ENCODE data around the gene SHROOM3. TPM values are rescaled to one million over a fixed set of nuclear protein-coding genes. Genes with fewer than 3 reads are reported as not detected.
A peak's percentile ranks its signal among the peaks of the same experiment; 100 is the strongest.

SHROOM3 gene
- total RNA-seq, 2 donors from 2014 or later = 6.0 to 10.0 TPM

DNA sequence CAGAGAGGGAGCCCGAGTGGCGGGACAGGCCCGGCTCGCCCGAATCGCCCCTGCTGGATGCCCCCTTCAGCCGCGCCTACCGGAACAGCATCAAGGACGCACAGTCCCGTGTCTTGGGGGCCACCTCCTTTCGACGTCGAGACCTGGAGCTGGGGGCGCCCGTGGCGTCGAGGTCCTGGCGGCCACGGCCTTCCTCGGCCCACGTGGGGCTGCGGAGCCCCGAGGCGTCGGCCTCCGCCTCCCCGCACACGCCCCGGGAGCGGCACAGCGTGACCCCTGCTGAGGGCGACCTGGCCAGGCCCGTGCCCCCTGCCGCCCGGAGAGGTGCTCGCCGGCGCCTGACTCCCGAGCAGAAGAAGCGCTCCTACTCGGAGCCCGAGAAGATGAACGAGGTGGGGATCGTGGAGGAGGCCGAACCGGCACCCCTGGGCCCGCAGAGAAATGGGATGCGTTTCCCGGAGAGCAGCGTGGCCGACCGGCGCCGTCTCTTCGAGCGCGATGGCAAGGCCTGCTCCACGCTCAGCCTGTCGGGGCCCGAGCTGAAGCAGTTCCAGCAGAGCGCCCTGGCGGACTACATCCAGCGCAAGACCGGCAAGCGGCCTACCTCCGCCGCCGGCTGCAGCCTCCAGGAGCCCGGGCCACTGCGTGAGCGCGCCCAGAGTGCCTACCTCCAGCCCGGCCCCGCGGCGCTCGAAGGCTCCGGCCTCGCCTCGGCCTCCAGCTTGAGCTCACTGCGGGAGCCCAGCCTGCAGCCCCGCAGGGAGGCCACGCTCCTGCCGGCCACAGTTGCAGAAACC is 306.0 kb downstream of the SHROOM3 start:
- intact Hi-C loops (cut with DNase I) = no loop called here
- DNase-seq = no peak
- ATAC-seq = no peak

DNA sequence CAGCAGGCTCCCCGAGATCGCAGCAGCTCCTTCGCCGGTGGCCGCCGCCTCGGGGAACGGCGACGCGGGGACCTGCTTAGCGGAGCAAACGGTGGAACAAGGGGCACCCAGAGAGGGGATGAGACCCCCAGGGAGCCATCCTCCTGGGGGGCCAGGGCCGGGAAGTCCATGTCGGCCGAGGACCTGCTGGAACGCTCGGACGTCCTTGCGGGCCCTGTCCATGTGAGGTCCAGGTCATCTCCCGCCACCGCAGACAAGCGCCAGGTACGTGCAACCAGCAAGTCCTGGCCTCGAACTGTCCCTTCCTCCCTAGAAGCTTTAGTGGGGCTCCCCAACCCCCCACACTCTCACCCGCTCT is 306.6 kb downstream of the SHROOM3 start:
- ATAC-seq (no peak), DNase-seq (no peak)
- intact Hi-C loops (cut with DNase I) = no loop called here

DNA sequence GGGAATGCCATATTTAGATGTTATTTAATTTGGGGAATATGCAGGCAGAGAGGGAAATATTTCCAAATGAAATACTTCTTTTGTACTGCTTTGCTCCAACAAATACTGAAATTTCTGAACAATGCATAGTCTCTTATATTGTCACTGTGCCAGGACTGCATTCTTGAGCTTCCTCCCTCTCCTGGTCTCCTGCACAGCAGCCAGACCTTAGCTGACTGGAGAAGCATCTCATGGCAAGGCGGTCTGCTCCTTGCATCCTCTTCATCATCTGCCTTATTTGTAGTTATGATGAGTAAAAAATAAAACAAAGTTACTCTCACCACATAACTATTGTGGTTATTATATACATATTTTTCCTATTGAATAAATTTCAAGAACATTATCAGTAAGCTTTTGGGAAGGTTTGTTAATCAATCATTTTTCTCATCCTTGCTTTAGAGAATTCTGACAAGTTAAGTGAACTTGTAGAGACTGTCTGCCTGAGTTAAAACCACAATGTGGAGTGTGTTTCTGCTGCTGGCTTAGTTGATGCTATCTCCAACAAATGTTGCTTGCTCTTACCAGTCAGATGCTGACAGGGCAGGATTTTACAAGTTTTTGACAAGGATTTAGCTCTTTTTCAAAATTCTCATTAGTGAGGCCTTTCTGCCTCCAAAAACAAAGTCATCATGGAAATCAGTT is 309.4 kb downstream of the SHROOM3 start:
- ATAC-seq = no peak
- DNase-seq = no peak
- intact Hi-C loops (cut with DNase I) = no loop called here

DNA sequence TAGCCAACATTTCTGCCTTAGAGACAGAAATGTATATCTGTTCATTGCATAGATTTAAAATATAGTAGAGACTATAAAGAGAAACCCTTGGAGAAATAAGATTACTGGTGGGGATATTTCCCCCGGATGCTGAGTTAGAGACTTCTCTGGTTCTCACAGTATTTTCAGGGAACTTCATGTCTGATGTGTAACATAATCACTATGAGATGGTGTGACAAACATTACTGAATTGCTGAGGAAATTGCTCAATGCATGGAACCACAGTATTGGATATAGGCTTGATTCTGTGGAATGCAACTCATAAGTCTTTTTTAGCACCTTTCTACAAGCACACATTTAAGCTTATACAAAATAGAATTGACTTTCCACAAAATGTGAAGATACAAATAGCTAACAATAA is 310.2 kb downstream of the SHROOM3 start:
- intact Hi-C loops (cut with DNase I) = no loop called here
- ATAC-seq (no peak), DNase-seq (no peak)

DNA sequence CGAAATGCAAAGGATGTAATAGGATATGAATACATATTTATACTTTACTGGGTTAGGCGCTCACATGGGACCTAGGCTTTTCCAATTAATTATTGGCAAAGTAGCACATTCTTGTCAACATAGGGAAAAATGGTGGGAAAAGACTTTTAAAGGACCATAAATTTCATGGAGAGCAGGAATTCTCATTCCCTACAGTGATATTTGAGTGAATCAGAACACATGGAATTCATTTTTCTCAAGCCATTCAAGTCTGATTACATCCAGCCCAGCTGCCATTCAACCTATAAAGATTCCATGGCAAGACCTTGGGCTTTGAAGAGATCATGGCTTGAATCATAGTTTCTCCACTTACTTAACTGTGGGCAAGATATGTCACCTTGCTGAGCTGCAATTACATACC is 312.5 kb downstream of the SHROOM3 start:
- no peak for ATAC-seq
- DNase-seq = no peak
- intact Hi-C loops (cut with DNase I) = no loop called here

DNA sequence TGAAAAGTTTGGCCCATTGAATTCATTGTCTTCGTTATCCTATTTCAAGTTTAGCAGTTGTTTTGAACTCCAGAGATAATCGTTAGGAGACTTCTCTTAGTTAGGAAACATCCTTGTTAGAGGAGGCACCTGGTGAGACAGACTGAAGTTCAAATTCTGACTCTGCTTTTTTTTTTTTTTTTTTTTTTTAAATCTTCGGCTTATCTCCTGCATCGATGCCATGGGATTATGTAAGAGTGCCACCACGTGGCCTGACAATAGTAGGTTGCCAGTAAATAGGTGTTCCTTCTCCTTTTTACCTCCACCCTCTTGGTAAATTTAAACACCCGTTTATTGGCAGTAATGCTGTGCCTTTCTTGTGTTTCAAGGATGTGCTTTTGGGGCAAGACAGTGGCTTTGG is 313.6 kb downstream of the SHROOM3 start:
- no peak for ATAC-seq
- no peak for DNase-seq
- intact Hi-C loops (cut with DNase I) = no loop called here

DNA sequence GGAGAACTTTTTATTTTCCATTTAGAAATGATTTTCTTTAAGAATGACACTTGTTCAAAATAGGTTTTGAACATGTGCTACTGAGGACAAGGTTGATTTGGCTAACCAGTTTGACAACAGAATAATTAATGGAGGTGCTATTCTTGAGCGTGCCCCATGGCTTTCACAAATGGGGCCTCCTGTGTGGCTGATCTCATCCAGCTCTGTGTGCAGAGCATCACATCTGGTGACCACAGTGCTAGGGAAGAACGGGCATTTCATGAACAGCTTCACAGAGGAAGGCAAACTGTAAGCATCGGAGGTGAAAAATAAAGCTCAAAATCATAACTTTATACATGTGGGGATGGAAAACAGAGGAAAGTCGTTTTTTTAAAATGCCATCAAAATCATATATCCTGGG is 314.3 kb downstream of the SHROOM3 start:
- intact Hi-C loops (cut with DNase I) = no loop called here

DNA sequence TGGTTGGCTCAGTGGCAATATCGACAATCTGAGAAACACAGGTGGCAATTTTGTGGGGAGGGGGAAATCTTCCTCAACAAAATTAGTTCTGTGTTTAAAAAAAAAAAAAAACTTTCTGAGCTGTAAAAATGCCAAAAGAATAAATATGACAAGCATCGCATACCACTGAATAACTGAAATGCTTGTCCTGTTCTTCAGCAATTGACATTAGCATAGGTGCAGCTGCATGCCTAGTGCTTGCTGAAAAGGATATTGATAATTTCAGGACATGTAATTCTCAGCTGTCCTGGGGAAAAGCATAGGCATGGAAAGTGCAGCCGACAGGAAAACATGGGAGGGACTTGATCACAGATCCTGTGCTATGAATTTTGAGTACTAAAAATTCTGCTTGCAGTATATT is 315.7 kb downstream of the SHROOM3 start:
- DNase-seq (no peak), ATAC-seq (no peak)
- intact Hi-C loops (cut with DNase I) = no loop called here

More for the DNA sequence above, 314.3 kb downstream of the SHROOM3 start:
- ATAC-seq (no peak), DNase-seq (no peak)

DNA sequence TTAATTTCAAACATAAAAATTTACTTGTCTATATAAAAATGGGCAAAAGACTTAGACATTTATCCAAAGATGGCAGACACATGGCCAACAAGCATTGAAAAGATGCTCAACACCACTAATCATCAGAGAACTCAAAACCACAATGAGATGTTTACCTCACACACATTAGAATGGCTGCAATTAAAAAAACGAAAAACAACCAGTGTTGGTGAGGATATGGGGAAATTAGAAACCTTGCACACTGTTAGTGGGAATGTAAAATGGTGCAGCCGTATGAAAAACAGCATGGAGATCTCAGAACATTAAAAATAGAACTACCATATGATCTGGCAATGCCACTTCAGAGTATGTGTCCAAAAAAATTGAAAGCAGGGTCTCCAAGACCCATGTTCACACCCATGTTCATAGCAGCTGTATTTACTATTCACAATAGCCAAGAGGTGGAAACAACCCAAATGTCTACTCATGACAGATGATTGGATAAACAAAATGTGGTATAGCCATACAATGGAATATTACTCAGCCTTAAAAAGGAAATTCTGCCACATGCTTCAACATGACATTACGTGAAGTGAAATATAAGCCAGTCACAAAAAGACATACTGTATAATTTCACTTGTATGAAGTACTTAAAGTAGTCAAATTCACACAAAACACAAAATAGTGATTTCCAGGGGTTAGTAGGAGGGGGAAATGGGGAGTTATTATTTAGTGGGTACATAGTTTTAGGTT is 316.7 kb downstream of the SHROOM3 start:
- ATAC-seq = no peak
- intact Hi-C loops (cut with DNase I) = no loop called here
- no peak for DNase-seq

DNA sequence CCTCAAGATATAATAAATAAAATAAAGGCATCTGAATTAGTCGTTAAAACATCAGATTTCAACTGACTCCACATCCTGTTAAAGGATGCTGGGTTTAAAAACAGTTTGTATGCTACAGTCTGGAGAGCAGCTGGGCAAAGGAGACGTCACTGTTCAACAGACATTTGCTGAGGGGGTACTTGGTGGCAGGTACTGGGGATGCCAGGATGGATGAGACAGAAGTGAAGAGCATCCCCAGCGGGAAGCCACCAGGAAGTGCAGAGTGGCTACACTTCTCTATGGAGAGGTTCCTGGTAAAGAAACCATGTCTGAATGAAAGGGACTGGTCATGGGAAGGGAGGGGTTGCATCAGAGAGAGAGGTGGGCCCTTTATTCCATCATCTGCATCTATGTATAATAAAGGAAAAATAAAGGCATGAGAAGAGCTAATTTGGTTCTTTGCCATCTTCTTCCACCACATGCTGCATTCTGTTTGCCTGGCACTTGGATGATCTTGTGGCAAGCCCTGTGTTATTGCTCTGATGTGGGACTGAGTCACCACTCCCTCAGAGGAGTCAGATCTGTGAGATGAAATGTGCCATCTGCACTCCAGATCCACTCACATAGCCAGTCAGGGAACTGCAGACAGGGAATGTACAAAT is 318.0 kb downstream of the SHROOM3 start:
- intact Hi-C loops (cut with DNase I) = no loop called here
- DNase-seq (peak; percentile 38), ATAC-seq (peak; percentile 50 to 95)

DNA sequence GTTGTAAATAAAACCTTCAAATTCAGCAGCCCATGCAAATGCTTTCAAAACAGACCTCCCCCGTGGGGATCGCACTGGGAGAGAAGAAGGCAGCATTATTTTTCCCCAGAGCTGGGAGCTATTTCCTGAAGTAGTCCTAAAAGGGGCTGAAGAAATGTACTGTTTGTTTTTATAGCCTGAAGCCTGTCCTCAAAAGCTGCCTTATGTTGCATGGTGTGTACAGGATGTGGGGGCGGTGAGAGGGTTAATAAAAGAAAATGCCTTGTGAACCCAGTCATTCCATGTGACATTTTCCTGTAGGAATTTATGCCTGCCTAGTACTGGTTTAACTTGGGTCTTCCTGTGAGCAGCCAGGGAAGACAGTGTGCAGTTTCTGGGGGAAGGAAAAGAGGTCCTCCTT is 318.8 kb downstream of the SHROOM3 start:
- intact Hi-C loops (cut with DNase I) = no loop called here
- ATAC-seq (peak; percentile 40 to 52), DNase-seq (no peak)

DNA sequence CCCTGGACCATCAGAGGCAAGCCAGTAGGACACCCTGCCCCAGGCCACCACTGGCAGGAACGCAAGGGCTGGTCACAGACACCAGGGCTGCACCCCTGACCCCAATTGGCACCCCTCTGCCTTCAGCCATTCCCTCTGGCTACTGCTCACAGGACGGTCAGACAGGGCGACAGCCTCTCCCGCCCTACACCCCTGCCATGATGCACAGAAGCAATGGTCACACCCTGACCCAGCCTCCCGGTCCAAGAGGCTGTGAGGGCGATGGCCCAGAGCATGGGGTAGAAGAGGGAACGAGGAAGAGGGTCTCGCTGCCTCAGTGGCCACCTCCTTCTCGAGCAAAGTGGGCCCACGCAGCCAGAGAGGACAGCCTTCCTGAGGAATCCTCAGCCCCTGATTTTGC is 319.4 kb downstream of the SHROOM3 start:
- DNase-seq (no peak), ATAC-seq (no peak)
- intact Hi-C loops (cut with DNase I) = no loop called here

DNA sequence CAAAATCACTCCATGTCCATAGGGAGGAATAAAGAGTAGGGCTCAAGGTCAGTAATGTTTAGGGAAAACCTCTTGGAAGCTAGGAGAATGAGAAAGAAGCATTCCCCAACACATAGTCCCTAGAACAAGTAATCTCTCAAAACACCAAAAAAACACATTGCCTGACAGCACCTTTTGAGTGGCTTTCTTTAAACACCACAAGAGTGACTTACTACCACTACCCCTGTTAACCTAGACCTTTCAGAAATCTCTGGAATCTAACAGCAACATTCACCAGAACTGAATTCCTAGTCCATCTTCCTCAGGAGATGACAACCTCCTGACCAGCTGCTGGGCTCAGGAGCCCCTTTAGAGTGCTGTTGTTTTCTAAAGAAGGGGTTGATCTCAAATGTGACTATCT is 320.7 kb downstream of the SHROOM3 start:
- ATAC-seq (no peak), DNase-seq (no peak)
- intact Hi-C loops (cut with DNase I) = loop anchor here in 1 of 2 donors (5.0 kb wide), 1 partner anchor 243 kb away; no protein-coding TSS in a partner anchor

DNA sequence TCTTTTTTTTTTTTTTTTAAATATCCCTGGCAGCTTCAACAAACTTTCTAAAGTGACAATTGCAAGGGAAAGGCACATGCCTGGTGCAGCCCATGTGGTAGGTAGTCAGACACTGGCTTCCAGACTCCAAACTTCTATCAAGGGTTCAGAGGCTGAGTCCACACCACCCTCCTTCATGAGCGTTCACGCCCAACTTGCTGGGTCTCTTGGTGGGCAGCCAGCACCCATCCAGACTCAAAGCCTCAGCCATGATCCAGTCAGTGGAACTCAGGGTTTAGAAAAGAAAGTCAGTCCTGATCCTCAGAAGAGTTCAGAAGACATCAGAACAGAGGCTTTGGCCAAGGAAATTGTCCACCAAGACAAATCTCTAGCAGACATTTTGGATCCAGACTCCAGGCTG is 321.4 kb downstream of the SHROOM3 start:
- intact Hi-C loops (cut with DNase I) = loop anchor here in 1 of 2 donors (5.0 kb wide), 1 partner anchor 244 kb away; no protein-coding TSS in a partner anchor
- DNase-seq (no peak), ATAC-seq (no peak)

DNA sequence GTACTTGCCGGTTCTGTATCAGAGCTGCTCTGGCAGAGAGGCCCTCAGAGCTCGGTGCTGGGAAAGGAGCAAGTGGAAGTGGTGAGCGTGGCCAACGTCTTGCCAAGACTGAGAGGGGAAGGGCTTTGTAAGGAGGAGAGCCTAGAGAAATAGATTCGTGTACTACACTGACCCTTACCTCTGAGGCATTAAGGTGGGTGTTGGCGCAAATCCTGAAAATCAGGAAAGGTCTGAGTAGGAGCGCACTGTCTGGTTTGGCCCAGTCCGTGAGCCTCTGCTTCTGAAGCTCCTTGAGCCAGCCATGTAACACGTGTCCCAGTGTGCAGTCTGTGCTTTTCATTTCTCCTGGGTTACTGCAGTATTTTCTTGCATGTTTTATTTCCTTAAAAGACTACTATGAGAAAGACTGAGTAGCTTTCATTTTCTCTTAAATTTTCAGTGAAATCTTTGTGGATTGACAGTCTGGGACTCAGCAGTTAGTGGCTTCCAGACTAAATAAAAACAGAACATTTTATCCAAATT is 322.4 kb downstream of the SHROOM3 start:
- intact Hi-C loops (cut with DNase I) = loop anchor here in 1 of 2 donors (5.0 kb wide), 1 partner anchor 245 kb away; no protein-coding TSS in a partner anchor
- DNase-seq = no peak
- ATAC-seq = no peak

DNA sequence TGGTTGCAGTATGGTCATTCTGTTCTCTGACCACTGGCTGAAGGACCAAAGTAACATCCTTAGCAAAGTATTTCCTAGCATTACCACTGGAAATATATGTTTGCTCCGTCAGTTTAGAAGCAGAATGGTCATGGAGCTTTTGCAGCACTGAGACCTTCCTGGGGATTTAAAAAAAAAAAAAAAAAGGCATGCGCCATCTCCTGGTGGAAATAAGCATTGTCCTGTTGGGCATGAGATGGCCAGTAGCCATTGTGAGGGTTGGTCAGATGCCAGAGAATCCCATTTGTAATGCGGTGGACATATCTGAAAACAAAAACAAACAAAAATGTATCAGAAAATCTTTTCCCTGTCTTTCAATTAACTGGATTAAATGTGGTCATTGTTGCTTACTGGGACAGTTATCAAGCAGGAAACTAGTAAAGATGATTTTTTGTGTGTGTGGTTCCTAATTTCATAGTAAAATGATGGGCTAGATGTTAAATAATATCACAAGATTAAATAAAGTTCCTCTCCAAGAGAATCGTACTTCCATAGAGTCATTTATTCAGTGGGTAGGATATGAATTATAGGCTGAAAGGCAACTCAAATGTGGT is 323.4 kb downstream of the SHROOM3 start:
- DNase-seq (no peak), ATAC-seq (peak; percentile 63 to 71)
- intact Hi-C loops (cut with DNase I) = loop anchor here (2.0 to 5.0 kb wide), 2 partner anchors 246 to 248 kb away; no protein-coding TSS in a partner anchor

DNA sequence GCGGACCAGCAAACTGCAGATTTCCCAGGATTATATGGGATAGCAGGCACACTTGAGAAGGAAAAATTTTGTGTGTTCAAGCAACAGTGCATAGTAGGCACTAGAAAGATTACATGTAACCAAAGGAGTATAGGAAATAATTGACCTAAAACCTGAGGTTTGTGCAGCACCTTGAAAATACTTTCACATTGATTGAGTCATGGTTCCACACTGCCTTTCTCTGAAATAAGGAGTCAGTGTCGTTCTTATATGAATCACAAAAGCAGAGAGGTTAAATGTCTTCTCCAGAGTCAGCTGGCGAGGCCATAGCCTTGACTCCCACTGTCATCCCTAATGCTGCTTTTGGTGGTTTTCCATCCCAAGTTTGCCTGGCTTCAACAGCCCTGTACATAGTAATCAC is 324.0 kb downstream of the SHROOM3 start:
- ATAC-seq (no peak), DNase-seq (no peak)
- intact Hi-C loops (cut with DNase I) = loop anchor here (2.0 to 5.0 kb wide), 2 partner anchors 247 to 248 kb away; no protein-coding TSS in a partner anchor

DNA sequence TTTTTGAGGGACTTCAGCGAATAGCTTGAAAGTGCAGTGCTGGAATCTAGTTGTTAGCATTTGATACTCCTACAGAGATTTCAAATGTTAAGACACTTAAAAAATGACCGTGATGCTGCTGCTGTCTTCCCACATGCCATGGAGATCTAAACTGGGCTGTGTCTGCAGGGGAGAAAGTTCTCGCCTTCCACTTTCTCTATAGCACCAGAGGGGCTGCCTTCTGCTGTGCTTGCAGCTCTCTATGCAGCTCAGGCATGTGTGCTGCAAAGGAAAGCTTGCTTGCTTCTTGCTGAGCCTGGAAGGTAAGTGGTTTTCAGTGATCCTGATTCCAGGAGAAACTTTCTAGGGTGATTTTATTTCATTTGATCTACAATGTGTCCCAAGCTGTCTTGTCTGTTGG is 325.2 kb downstream of the SHROOM3 start:
- ATAC-seq (no peak), DNase-seq (no peak)
- intact Hi-C loops (cut with DNase I) = no loop called here
